Right hindlimb (tissue), 1 donor: ENCODE results near the gene OTUD1.

Experiments
- DNase-seq: peaks from one replicate; pipeline ENCODE4 v3.0.0-alpha.2; 2018

The OTUD1 gene

DNA sequence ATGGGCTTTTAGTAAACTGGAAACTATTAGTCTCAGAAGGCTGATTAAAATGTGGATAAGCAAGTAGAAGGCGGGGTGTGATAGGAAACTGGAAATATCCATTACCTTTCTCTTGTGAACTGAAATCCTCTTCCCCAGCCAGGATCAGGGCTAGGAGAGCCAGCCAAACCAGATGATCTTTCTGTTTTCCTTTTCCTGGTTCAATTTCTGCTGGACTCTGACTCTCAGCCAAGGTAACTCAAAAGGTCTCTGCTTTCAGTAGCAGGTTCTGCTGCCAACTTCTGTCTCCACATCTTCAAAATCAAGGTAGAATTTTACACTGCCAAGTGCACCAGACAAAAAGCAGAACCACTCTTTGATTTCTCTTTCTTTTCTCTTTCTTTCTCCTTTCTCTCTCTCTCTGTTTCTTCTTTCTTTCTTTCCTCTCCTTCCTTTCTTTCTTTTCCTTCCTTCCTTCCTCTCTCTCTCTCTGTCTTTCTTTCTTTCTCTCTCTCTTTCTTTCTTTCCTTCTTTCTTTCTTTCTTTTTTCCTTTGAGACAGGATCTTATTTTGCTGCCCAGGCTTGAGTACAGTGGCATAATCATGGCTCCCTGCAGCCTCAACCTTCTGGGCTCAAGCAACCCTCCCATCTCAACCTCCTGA, 30.8 kb downstream of the OTUD1 start:
- DNase-seq: no peak

DNA sequence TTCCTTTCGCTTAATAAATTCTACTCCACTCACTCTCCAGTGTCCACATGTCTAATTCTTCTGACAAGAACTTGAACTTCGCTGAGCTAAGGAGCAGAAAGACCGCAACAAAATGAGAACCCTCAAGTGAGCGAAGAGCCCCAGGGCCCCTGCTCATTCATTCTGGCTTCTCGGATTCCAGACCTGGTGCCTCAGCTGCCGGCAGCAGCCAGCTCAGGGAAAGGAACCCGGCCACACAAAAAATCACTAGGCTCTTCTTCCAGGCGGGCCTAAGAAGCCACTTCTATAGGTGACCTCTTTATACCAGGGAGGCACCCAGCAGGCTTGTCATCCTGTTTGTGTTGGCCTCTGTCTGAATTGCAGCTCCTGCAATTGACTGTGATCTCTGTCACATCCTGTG, 33.3 kb downstream of the OTUD1 start:
- no peak for DNase-seq

DNA sequence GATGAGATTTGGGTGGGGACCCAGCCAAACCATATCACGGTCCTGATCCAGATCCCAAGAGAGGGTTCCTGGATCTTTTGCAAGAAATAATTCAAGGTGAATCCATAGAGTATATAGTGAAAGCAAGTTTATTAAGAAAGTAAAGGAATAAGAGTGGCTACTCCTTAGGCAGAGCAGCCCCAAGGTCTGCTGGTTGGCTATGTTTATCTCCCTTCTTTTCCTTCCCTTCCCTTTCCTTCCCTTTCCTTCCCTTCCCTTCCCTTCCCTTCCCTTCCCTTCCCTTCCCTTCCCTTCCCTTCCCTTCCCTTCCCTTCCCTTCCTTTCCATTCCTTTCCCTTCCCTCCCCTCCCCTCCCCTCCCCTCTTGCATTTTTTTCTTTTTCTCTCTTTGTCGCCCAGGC, 35.2 kb downstream of the OTUD1 start:
- DNase-seq: no peak

GRCh38 chr10:23474626-23475025, 35.8 kb downstream of the OTUD1 start:
- DNase-seq: no peak

DNA sequence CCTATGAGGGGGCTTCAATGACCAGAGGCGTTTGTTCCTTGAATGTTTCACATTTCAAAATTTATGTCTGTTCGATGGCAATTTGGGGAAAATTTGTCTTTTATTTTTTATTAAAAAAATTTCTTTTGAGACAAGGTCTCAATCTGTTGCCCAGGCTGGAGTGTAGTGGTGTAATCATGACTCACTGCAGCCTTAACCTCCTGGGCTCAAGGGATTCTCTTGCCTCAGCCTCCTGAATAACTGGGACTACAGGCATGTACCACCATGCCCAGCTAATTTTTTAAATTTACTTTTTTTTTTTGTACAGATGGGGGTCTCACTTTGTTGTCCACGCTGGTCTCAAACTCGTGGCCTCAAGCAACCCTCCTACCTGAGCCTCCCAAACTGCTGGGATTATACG, 39.7 kb downstream of the OTUD1 start:
- no peak for DNase-seq

DNA sequence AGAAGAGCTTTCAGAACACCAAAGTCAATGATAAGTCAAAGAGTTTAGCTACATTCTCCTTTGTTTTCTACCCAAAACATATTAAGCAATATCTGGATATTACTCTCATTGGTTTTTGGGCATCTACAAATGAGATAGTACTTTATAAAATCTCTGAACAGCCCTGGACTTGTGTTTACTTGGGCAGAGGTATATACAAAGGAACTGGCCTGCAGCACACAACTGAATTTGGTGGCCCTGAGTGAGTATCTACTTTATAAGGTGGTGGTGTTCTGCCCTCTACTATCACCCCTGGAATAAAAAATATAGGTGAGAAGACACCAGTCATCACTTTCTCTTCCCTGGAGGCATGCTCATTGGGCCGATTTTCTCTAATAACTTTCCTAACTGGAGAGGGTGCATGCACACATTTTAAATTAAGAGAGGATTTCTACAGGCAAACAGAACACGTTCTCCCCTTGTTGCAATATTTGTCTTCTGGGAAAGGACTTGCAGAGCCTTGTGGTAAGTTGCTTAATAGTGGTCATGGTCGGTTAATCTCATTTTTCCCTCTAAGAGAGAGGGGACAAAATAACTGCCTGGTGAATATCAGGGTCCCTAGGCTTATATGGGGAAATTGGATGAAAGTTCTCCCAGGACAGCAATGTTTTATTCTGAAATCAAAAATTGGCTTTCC, 41.1 kb downstream of the OTUD1 start:
- DNase-seq: no peak

DNA sequence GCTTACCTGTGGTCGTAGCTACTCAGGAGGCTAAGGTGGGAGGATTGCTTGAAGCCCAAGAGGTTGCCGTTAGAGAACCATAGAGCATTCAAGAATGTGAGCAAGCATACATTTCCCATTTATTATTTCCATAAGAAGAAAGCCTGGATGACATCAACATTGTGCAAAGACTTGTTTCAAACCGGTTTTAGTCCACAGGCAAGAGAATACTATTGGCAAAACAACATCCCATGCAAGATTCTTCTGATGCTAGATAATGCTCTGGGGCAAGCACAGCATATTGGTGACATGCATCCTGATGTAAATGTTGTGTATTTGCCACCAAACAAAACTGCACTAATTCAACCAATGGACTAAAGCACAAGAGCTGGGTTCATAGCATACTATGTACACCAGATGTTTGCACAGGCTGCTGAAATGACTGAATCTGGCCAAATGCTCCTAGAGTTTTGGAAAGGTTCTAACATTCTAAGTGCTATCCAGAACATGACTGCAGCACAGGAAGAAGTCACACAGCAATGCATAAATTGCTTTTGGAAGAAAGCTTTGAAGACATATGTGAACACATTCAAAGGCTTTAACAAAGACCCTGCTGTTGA, 42.6 kb downstream of the OTUD1 start:
- no peak for DNase-seq

DNA sequence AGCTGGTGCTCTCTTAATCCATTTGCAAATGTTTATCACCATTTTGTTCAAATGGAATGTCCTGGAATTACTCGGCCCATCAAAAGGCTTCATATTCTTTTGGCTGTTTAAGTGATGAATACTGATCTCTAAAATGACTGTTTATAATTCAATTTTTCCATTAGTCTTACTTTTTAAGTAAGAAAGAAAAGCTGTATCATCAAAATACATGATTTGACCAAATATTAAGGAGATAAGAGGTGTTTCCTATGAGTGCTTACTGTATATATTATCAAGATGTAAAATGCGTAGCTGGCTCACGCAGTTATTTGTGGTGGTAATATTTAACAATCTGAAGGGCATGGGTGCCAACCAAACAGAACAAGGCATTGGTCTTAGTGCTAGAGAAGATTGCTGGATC, 51.2 kb downstream of the OTUD1 start:
- no peak for DNase-seq
